ENCODE results near the gene COMMD4.

DNA sequence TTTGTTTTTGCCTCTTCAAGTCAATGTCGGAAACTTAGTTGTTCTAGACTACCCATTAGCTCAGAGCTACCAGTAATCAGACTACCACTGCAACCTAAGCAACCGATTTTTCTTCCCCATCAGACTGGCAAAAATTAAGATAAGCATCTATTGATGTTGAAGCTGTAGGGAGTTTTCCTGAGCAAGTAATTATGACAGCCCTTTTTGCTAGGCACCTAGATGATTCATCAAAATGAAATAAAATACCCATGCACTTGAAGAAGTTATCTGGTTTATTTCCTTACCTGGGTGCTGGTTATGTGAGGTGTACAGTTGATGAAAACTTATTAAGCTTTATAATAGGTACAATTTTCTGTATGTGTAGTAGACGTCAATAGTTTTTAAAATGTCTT, 554 bp upstream of the COMMD4 start:
- TF ChIP-seq, protein P1, sequence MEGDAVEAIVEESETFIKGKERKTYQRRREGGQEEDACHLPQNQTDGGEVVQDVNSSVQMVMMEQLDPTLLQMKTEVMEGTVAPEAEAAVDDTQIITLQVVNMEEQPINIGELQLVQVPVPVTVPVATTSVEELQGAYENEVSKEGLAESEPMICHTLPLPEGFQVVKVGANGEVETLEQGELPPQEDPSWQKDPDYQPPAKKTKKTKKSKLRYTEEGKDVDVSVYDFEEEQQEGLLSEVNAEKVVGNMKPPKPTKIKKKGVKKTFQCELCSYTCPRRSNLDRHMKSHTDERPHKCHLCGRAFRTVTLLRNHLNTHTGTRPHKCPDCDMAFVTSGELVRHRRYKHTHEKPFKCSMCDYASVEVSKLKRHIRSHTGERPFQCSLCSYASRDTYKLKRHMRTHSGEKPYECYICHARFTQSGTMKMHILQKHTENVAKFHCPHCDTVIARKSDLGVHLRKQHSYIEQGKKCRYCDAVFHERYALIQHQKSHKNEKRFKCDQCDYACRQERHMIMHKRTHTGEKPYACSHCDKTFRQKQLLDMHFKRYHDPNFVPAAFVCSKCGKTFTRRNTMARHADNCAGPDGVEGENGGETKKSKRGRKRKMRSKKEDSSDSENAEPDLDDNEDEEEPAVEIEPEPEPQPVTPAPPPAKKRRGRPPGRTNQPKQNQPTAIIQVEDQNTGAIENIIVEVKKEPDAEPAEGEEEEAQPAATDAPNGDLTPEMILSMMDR (IDR thresholded peaks at IDR 0.05; ENCODE audit: insufficient read depth, low read length, poor library complexity, severe bottlenecking): no peak
- TF ChIP-seq EZH2phosphoT487 (conservative IDR thresholded peaks at IDR 0.05; ENCODE audit: low read length): no peak
